Neuronal stem cell (in vitro differentiated cells): ENCODE measurements around the gene CTCF.
"Not testable (repeated sequence)": the region's sequence is repeated elsewhere in the genome, so short reads cannot be mapped to it uniquely, and the experiment has no call there.

Experiments used
- DNase-seq: peaks from one replicate; pipeline ENCODE4 v3.0.0-alpha.2; 2013; ENCODE audit warnings: low spot score
- H2AFZ ChIP-seq: one replicate; pipeline ENCODE4 v1.6.1; 2013; ENCODE audit warnings: mild to moderate bottlenecking, low read length, inconsistent platforms
- H2AK5ac ChIP-seq: 2 replicates; pipeline ENCODE4 v1.6.1; 2013; ENCODE audit warnings: low read depth, mild to moderate bottlenecking, inconsistent platforms, low read length, moderate library complexity, mixed read lengths
- H2BK120ac ChIP-seq: 2 replicates; pipeline ENCODE4 v1.6.1; 2013; ENCODE audit warnings: low read depth, mild to moderate bottlenecking, inconsistent platforms, low read length, moderate library complexity, mixed read lengths
- H2BK12ac ChIP-seq: one replicate; pipeline ENCODE4 v1.6.1; 2013; ENCODE audit warnings: low read length, inconsistent platforms
- H2BK15ac ChIP-seq: 2 replicates; pipeline ENCODE4 v1.6.1; 2013; ENCODE audit warnings: mild to moderate bottlenecking, low read length, inconsistent platforms, mixed read lengths
- H2BK5ac ChIP-seq: one replicate; pipeline ENCODE4 v1.6.1; 2013; ENCODE audit warnings: inconsistent platforms, mild to moderate bottlenecking, low read length, moderate library complexity
- H3K14ac ChIP-seq: one replicate; pipeline ENCODE4 v1.6.1; 2013; ENCODE audit warnings: low read length, inconsistent platforms
- H3K18ac ChIP-seq: 2 replicates; pipeline ENCODE4 v1.6.1; 2013; ENCODE audit warnings: low read length, inconsistent platforms
- H3K23ac ChIP-seq: 2 replicates; pipeline ENCODE4 v1.6.1; 2013; ENCODE audit warnings: low read depth, mild to moderate bottlenecking, mixed read lengths, low read length, inconsistent platforms; ENCODE audit not compliant: poor library complexity
- H3K27ac ChIP-seq: replicated peaks from 3 replicates; pipeline ENCODE4 v1.5.1; 2013; ENCODE audit warnings: low read length, inconsistent platforms
- H3K27me3 ChIP-seq, 3 experiments: 2 replicates each; pipeline ENCODE4 v1.6.1; 2013; ENCODE audit warnings: low read length in 3 of 3, mild to moderate bottlenecking in 2 of 3, inconsistent platforms in 1 of 3, low read depth in 1 of 3, mixed read lengths in 1 of 3, moderate library complexity in 1 of 3; ENCODE audit not compliant: control insufficient read depth in 3 of 3, insufficient read depth in 3 of 3
- H3K36me3 ChIP-seq, 2 donors: replicated peaks in 1 of 2; 2 replicates each; pipeline ENCODE4 v1.6.1; 2013; ENCODE audit warnings: low read length in 2 of 2; ENCODE audit not compliant: control insufficient read depth in 2 of 2, insufficient read depth in 2 of 2
- H3K4ac ChIP-seq: 2 replicates; pipeline ENCODE4 v1.6.1; 2013; ENCODE audit warnings: inconsistent platforms, mild to moderate bottlenecking, low read length, moderate library complexity
- H3K4me1 ChIP-seq, 2 donors: 1 replicate in 1 of 2; 2 replicates in 1 of 2; pipeline ENCODE4 v1.6.1; 2013; ENCODE audit warnings: low read length in 2 of 2, low read depth in 1 of 2; ENCODE audit not compliant: control insufficient read depth in 2 of 2, insufficient read depth in 1 of 2
- H3K4me2 ChIP-seq: one replicate; pipeline ENCODE4 v1.6.1; 2013; ENCODE audit warnings: mild to moderate bottlenecking, low read length, inconsistent platforms; ENCODE audit not compliant: insufficient read depth, poor library complexity, severe bottlenecking
- H3K4me3 ChIP-seq, 2 donors: 2 replicates each; pipeline ENCODE4 v1.5.1; 2013; ENCODE audit warnings: low read length in 2 of 2, mild to moderate bottlenecking in 2 of 2, inconsistent platforms in 1 of 2, moderate library complexity in 1 of 2
- H3K79me1 ChIP-seq: one replicate; pipeline ENCODE4 v1.6.1; 2013; ENCODE audit warnings: low read depth, mild to moderate bottlenecking, inconsistent platforms, low read length, moderate library complexity
- H3K9ac ChIP-seq: one replicate; pipeline ENCODE4 v1.6.1; 2013; ENCODE audit warnings: mild to moderate bottlenecking, low read depth, low read length, inconsistent platforms; ENCODE audit not compliant: poor library complexity
- H3K9me3 ChIP-seq, 2 donors: replicated peaks in 1 of 2; 2 replicates each; pipeline versions ENCODE3 to v1.6.1; 2013; ENCODE audit warnings: low read length in 2 of 2, mild to moderate bottlenecking in 2 of 2, inconsistent platforms in 1 of 2, low read depth in 1 of 2, mixed read lengths in 1 of 2, moderate library complexity in 1 of 2; ENCODE audit not compliant: control insufficient read depth in 2 of 2, insufficient read depth in 1 of 2
- H4K8ac ChIP-seq: one replicate; pipeline ENCODE4 v1.6.1; 2013; ENCODE audit warnings: low read depth, mild to moderate bottlenecking, inconsistent platforms, low read length, moderate library complexity
- H4K91ac ChIP-seq: one replicate; pipeline ENCODE4 v1.6.1; 2013; ENCODE audit warnings: low read length, low read depth, mild to moderate bottlenecking, inconsistent platforms; ENCODE audit not compliant: poor library complexity
- WGBS, 2 donors: extraction: QIAGEN DNeasy Blood & Tissue Kit; methylation state at CpG; one replicate each; pipeline ENCODE4 v1.1.7; 2013; ENCODE audit warnings: missing lambda C conversion rate in 2 of 2, mixed read lengths in 1 of 2; ENCODE audit not compliant: insufficient read length in 2 of 2, insufficient replicate concordance in 1 of 2; ENCODE audit errors: extremely low coverage in 2 of 2; 5-methylcytosine and 5-hydroxymethylcytosine counted together

The CTCF gene

DNA sequence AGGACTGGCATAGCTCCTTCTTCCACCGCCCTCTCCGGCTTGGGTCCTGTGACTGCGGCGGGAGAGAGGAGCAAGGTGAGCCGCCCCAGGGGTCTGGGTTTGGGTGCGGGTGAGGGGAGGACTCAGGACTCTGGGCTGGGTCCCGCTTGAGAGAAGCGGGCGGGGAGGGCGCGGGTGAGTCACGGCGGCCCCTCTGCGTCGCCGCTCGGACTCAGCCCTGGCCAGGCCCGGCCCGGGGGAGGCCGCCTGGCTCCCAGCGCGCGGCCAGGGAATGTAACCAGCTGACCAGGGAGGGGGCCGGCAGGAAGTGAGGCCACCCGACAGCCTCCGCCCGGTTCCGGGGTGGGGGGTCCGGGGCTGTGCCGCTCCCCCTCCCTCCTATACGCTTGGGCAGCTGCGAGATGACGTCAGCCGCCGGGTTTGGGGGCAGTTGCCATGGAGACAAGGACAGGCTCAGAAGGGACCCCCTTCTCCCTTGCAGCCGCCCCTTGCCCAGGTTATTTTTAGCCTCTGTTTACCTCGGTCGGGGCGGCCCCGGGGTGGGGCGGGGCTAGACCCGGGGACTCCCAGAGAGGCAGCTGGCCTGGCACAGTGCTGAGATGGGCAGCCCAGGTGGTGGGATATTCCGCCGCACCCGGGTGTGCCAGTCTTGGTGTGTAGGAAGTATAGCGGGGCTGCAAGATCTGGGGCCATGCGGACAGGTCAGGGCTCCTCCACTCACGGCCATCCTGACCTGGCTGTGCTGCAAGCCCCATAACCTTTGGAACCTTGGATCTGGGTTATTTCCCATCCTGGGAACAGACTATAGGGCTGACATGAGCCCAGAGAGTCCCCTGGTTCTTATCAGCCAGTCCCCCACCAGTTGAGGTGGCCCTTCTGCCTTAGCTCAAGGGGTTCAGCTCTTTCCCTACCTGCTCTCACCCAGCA lies 32.0 kb upstream of the CTCF start:
- H3K9ac ChIP-seq = peak overlapping the region; percentile 66

GRCh38 chr16:67531247-67531646 lies 31.1 kb upstream of the CTCF start:
- Histone ChIP-seq H2AFZ (no peak overlapping the region), H2BK12ac (no peak overlapping the region), H3K27ac (no peak overlapping the region), H3K79me1 (peaks cover 2% of the 10 kb centered on the region), H2AK5ac (no peak overlapping the region), H2BK120ac (no peak overlapping the region), H3K23ac (no peak overlapping the region), H4K91ac (no peak overlapping the region), H3K27me3 (peaks cover 5 to 58% (median 7%) of the 10 kb centered on the region in 3 experiments), H3K9ac (no peak overlapping the region), H3K14ac (peak overlapping the region; percentile 23), H3K9me3 (no peaks in the 10 kb centered on the region), H3K36me3 (peaks cover 0 to 4% of the 10 kb centered on the region in 2 donors), H2BK15ac (no peak overlapping the region), H3K4me2 (no peak overlapping the region), H3K4me1 (peaks cover 14 to 20% of the 10 kb centered on the region in 2 donors), H4K8ac (no peak overlapping the region), H2BK5ac (no peak overlapping the region), H3K4ac (no peak overlapping the region), H3K18ac (peak overlapping the region; percentile 23), H3K4me3 (no peak overlapping the region)
- no CpG with 5 or more reads among the region's 4 CpGs for WGBS, 2 donors
- no peak for DNase-seq

More for the DNA sequence above, 32.0 kb upstream of the CTCF start:
- no peak overlapping the region for H3K4ac ChIP-seq
- H3K18ac ChIP-seq = peak overlapping the region; percentile 95
- no peak overlapping the region for H2BK5ac ChIP-seq
- WGBS, 2 donors = no CpG with 5 or more reads among the region's 48 CpGs
- H3K4me2 ChIP-seq = peak overlapping the region; percentile 97
- peak overlapping the region; percentile 89 to 96 for H3K4me3 ChIP-seq
- H4K8ac ChIP-seq = no peak overlapping the region
- DNase-seq = no peak
- peak overlapping the region; percentile 20 for H2BK15ac ChIP-seq
- peaks cover 0 to 4% of the 10 kb centered on the region in 2 donors for H3K36me3 ChIP-seq
- H3K27me3 ChIP-seq = peaks cover 2 to 53% (median 5%) of the 10 kb centered on the region in 3 experiments
- H2AFZ ChIP-seq = peak overlapping the region; percentile 96
- H3K79me1 ChIP-seq = peaks cover 2% of the 10 kb centered on the region
- H3K9me3 ChIP-seq = no peaks in the 10 kb centered on the region
- H3K27ac ChIP-seq = no peak overlapping the region
- H3K23ac ChIP-seq = peak overlapping the region; percentile 89
- no peak overlapping the region for H3K14ac ChIP-seq
- peak overlapping the region; percentile 72 for H2AK5ac ChIP-seq
- H4K91ac ChIP-seq = no peak overlapping the region
- H2BK12ac ChIP-seq = no peak overlapping the region
- H3K4me1 ChIP-seq = peaks cover 14 to 20% of the 10 kb centered on the region in 2 donors
- no peak overlapping the region for H2BK120ac ChIP-seq

DNA sequence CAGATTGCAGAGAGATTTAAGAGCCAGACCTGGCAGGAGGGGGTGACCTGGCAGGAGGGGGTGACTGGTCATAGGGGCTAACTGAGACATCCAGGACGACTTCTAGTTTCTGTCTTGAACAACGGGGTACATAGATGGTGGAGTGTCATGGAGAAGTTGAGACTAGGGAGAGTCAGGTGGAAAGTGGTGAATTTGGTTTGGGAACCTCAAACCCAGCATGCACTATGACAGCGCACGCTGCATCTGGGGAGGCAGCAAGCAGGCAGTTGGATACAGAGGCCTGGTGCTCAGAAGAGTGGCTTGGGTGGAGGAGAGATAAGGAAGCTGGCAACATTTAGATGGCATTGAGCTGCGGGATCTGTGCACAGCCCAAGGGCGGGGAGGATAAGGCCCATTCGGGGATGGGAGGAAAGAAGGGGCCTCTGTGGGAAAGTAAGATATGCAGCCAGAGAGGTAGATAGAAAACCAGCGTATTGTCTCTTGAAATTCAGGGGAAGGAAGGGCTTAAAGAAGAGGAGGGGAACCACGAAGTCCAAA lies 29.2 kb upstream of the CTCF start:
- H4K91ac ChIP-seq = no peak overlapping the region
- no peak overlapping the region for H2AK5ac ChIP-seq
- H3K27ac ChIP-seq = no peak overlapping the region
- no peak overlapping the region for H2BK12ac ChIP-seq
- no peak overlapping the region for H2BK15ac ChIP-seq
- no peak overlapping the region for H3K23ac ChIP-seq
- H3K36me3 ChIP-seq = peaks cover 0 to 4% of the 10 kb centered on the region in 2 donors
- H3K18ac ChIP-seq = no peak overlapping the region
- no peak overlapping the region for H3K9ac ChIP-seq
- peaks cover 0 to 69% (median 7%) of the 10 kb centered on the region in 3 experiments for H3K27me3 ChIP-seq
- H3K9me3 ChIP-seq = peaks cover 0 to 3% of the 10 kb centered on the region in 2 donors
- DNase-seq = no peak
- H2AFZ ChIP-seq = no peak overlapping the region
- H2BK5ac ChIP-seq = no peak overlapping the region
- peaks cover 14 to 23% of the 10 kb centered on the region in 2 donors for H3K4me1 ChIP-seq
- no peak overlapping the region for H3K4ac ChIP-seq
- H2BK120ac ChIP-seq = no peak overlapping the region
- no peak overlapping the region for H3K4me3 ChIP-seq
- no peak overlapping the region for H4K8ac ChIP-seq
- no peak overlapping the region for H3K14ac ChIP-seq
- no peak overlapping the region for H3K4me2 ChIP-seq
- peaks cover 4% of the 10 kb centered on the region for H3K79me1 ChIP-seq
- WGBS, 2 donors = no CpG with 5 or more reads among the region's 9 CpGs

GRCh38 chr16:67533987-67534386 lies 28.3 kb upstream of the CTCF start:
- H3K9ac ChIP-seq, DNase-seq, H2AK5ac ChIP-seq, H2BK12ac ChIP-seq, H2BK120ac ChIP-seq, H3K4me2 ChIP-seq, H3K18ac ChIP-seq, H2BK5ac ChIP-seq, H3K4ac ChIP-seq, H3K23ac ChIP-seq, H2BK15ac ChIP-seq, H3K36me3 ChIP-seq, H3K4me3 ChIP-seq, H4K8ac ChIP-seq, H3K27ac ChIP-seq, H3K9me3 ChIP-seq, H4K91ac ChIP-seq, H3K79me1 ChIP-seq, H3K14ac ChIP-seq, H2AFZ ChIP-seq: not testable (repeated sequence)
- Histone ChIP-seq H3K4me1 (peaks cover 16 to 28% of the 10 kb centered on the region in 2 donors), H3K27me3 (peaks cover 0 to 78% (median 9%) of the 10 kb centered on the region in 3 experiments)
- no CpG with 5 or more reads among the region's 6 CpGs for WGBS, 2 donors
